Measurements from ENCODE around the gene SOAT1.

DNA sequence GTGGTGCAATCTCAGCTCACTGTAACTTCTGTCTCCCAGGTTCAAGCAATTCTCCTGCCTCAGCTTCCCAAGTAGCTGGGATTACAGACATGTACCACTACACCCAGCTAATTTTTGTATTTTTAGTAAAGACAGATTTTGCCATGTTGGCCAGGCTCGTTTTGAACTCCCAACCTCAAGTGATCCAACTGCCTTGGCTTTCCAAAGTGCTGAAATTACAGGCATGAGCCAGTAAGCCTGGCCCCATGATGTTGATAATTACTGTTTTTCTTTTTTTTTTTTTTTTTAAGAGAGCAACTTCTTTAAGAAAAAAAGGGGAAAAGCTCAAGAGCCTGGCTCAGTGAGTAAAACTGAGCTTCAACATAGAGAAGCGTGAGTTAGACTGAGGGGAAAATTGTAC lies 9.6 kb upstream of the SOAT1 start:
- TF ChIP-seq ZNF777 (tag by site-specific recombination; IDR thresholded peaks at IDR 0.05; ENCODE audit: borderline replicate concordance) = no peak
- TF ChIP-seq, protein P1, sequence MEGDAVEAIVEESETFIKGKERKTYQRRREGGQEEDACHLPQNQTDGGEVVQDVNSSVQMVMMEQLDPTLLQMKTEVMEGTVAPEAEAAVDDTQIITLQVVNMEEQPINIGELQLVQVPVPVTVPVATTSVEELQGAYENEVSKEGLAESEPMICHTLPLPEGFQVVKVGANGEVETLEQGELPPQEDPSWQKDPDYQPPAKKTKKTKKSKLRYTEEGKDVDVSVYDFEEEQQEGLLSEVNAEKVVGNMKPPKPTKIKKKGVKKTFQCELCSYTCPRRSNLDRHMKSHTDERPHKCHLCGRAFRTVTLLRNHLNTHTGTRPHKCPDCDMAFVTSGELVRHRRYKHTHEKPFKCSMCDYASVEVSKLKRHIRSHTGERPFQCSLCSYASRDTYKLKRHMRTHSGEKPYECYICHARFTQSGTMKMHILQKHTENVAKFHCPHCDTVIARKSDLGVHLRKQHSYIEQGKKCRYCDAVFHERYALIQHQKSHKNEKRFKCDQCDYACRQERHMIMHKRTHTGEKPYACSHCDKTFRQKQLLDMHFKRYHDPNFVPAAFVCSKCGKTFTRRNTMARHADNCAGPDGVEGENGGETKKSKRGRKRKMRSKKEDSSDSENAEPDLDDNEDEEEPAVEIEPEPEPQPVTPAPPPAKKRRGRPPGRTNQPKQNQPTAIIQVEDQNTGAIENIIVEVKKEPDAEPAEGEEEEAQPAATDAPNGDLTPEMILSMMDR (tag by site-specific recombination; IDR thresholded peaks at IDR 0.05) = no peak

All from HEK293 (cell line).